ENCODE measurements around the gene SCRN2. TPM values are rescaled to one million over a fixed set of nuclear protein-coding genes. Genes with fewer than 3 reads are reported as not detected.
A peak's percentile ranks its signal among the peaks of the same experiment; 100 is the strongest.

SCRN2 gene
- total RNA-seq, 1 donor from 2014 or later: 45.2 TPM

DNA sequence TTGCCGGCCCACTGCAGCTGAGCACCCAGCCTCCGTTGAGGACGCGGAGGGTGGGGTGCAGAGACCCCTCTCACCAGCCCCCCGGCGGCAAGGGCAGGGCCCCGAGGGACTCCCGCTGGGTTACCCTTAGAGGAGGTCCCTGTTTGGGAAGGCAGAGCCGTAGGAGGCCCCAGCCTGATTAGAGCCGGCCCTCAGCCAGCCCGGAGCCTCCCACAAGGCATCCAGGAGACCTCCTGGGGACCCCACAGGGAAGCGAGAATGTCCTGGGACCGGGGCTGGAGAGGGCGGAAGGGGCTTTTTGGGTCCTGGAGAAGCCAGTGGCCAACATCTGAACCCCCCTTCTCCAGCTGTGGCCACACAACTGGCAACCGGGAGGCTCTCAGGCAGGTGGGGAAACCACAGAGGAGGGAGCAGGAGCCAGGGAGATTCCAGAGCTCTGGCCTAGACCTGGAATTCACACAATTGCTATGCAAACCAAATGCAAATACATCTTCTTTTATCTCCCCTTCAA, 31.6 kb upstream of the SCRN2 start:
- TF ChIP-seq CTCF (conservative IDR thresholded peaks at IDR 0.05): no peak
- DNase-seq (ENCODE audit: extremely low spot score, unreplicated experiment): no peak
- Mint-ChIP-seq H3K36me3 (no peaks in the 10 kb centered on the region), H3K9me3 (no peaks in the 10 kb centered on the region), H3K4me1 (ENCODE audit: unreplicated experiment) (peaks cover 12% of the 10 kb centered on the region), H3K4me3 (no peak overlapping the region), H3K27me3 (peaks cover 80% of the 10 kb centered on the region), H3K27ac (no peak overlapping the region)

- Mint-ChIP-seq H3K9me3 (no peaks in the 10 kb centered on the region), H3K27ac (no peak overlapping the region), H3K4me3 (no peak overlapping the region), H3K36me3 (no peaks in the 10 kb centered on the region), H3K4me1 (ENCODE audit: unreplicated experiment) (peaks cover 8% of the 10 kb centered on the region), H3K27me3 (peaks cover 79% of the 10 kb centered on the region)
- DNase-seq (ENCODE audit: extremely low spot score, unreplicated experiment): no peak
- TF ChIP-seq CTCF (conservative IDR thresholded peaks at IDR 0.05): no peak
Measured at GRCh38 chr17:47872019-47872650, 31.1 kb upstream of the SCRN2 start.

GRCh38 chr17:47871048-47871447, 30.0 kb upstream of the SCRN2 start:
- no peak for DNase-seq (ENCODE audit: extremely low spot score, unreplicated experiment)
- peaks cover 8% of the 10 kb centered on the region for H3K4me1 Mint-ChIP-seq (ENCODE audit: unreplicated experiment)
- no peak overlapping the region for H3K4me3 Mint-ChIP-seq
- no peak for TF ChIP-seq CTCF (conservative IDR thresholded peaks at IDR 0.05)
- no peak overlapping the region for H3K27ac Mint-ChIP-seq
- H3K36me3 Mint-ChIP-seq: no peaks in the 10 kb centered on the region
- H3K27me3 Mint-ChIP-seq: peaks cover 87% of the 10 kb centered on the region
- H3K9me3 Mint-ChIP-seq: no peaks in the 10 kb centered on the region

- no peak overlapping the region for H3K27ac Mint-ChIP-seq
- no peak for DNase-seq (ENCODE audit: extremely low spot score, unreplicated experiment)
- peaks cover 87% of the 10 kb centered on the region for H3K27me3 Mint-ChIP-seq
- H3K36me3 Mint-ChIP-seq: no peaks in the 10 kb centered on the region
- peak overlapping the region; percentile 17 for H3K4me3 Mint-ChIP-seq
- no peaks in the 10 kb centered on the region for H3K9me3 Mint-ChIP-seq
- H3K4me1 Mint-ChIP-seq (ENCODE audit: unreplicated experiment): peaks cover 11% of the 10 kb centered on the region
- TF ChIP-seq CTCF (conservative IDR thresholded peaks at IDR 0.05): no peak
Measured at GRCh38 chr17:47870056-47870455, 29.0 kb upstream of the SCRN2 start.

GRCh38 chr17:47869114-47869513, 28.0 kb upstream of the SCRN2 start:
- Mint-ChIP-seq H3K27me3 (peaks cover 79% of the 10 kb centered on the region), H3K27ac (no peak overlapping the region), H3K36me3 (no peaks in the 10 kb centered on the region), H3K9me3 (no peaks in the 10 kb centered on the region), H3K4me3 (no peak overlapping the region), H3K4me1 (ENCODE audit: unreplicated experiment) (peaks cover 14% of the 10 kb centered on the region)
- no peak for TF ChIP-seq CTCF (conservative IDR thresholded peaks at IDR 0.05)
- no peak for DNase-seq (ENCODE audit: extremely low spot score, unreplicated experiment)

Measured in type B pancreatic cell (in vitro differentiated cells).